HG03378 (cell line): ENCODE results near the gene AMHR2.
A peak's percentile ranks its signal among the peaks of the same experiment; 100 is the strongest.
"Not testable (repeated sequence)": the region's sequence is repeated elsewhere in the genome, so short reads cannot be mapped to it uniquely, and the experiment has no call there.

ENCODE experiments used
- ATAC-seq: cut with Tn5 transposase; IDR thresholded peaks from one replicate; pipeline ENCODE4 v1.9.1; 2021; ENCODE audit warnings: mild to moderate bottlenecking, moderate library complexity; ENCODE audit not compliant: unreplicated experiment

AMHR2 gene

GRCh38 chr12:53414756-53415417 is 8.8 kb upstream of the AMHR2 start:
- no peak for ATAC-seq

- not testable (repeated sequence) for ATAC-seq
Observed at GRCh38 chr12:53415752-53416389, 7.8 kb upstream of the AMHR2 start.

GRCh38 chr12:53417291-53417816 is 6.3 kb upstream of the AMHR2 start:
- ATAC-seq: not testable (repeated sequence)

GRCh38 chr12:53418221-53418620 is 5.4 kb upstream of the AMHR2 start:
- no peak for ATAC-seq

GRCh38 chr12:53419756-53420155 is 3.9 kb upstream of the AMHR2 start:
- no peak for ATAC-seq

GRCh38 chr12:53422247-53422646 is 1.4 kb upstream of the AMHR2 start:
- ATAC-seq: not testable (repeated sequence)

- no peak for ATAC-seq
Observed at GRCh38 chr12:53424626-53425514, 1.2 kb downstream of the AMHR2 start.

GRCh38 chr12:53425515-53426150 is 2.0 kb downstream of the AMHR2 start:
- no peak for ATAC-seq

GRCh38 chr12:53427905-53428594 is 4.4 kb downstream of the AMHR2 start:
- ATAC-seq: no peak

GRCh38 chr12:53428741-53429140 is 5.1 kb downstream of the AMHR2 start:
- no peak for ATAC-seq

GRCh38 chr12:53430116-53430515 is 6.5 kb downstream of the AMHR2 start:
- no peak for ATAC-seq

- ATAC-seq: no peak
Observed at GRCh38 chr12:53431187-53431586, 7.5 kb downstream of the AMHR2 start.

GRCh38 chr12:53435326-53435725 is 11.7 kb downstream of the AMHR2 start:
- not testable (repeated sequence) for ATAC-seq

- not testable (repeated sequence) for ATAC-seq
Observed at GRCh38 chr12:53439582-53439981, 15.9 kb downstream of the AMHR2 start.

GRCh38 chr12:53441040-53441833 is 17.6 kb downstream of the AMHR2 start, which contains the start of gene PRR13:
Gene PRR13, plus strand, starts transcription at chr12:53441734. Its CDS starts 981 bp downstream, at chr12:53442715.
- ATAC-seq: peak; percentile 96

GRCh38 chr12:53443955-53444354 is 20.3 kb downstream of the AMHR2 start:
- ATAC-seq: no peak

- not testable (repeated sequence) for ATAC-seq
Observed at GRCh38 chr12:53444593-53445325, 21.1 kb downstream of the AMHR2 start.

- no peak for ATAC-seq
Observed at GRCh38 chr12:53450936-53451335, 27.3 kb downstream of the AMHR2 start.
